GM12874 (cell line): Measurements from ENCODE around the gene TADA3.

Source experiments
- CTCF ChIP-seq: IDR thresholded peaks from 2 replicates; pipeline ENCODE4 v1.5.1; 2011; ENCODE audit warnings: low read depth, mild to moderate bottlenecking, control low read depth, low read length, moderate library complexity; ENCODE audit not compliant: insufficient read depth

The TADA3 gene

GRCh38 chr3:9765865-9766264 lies 26.4 kb downstream of the TADA3 start:
- no peak for TF ChIP-seq CTCF

- no peak for TF ChIP-seq CTCF
Measured at GRCh38 chr3:9762871-9763270, 29.4 kb downstream of the TADA3 start.

- no peak for TF ChIP-seq CTCF
Measured at GRCh38 chr3:9761919-9762318, 30.4 kb downstream of the TADA3 start.

DNA sequence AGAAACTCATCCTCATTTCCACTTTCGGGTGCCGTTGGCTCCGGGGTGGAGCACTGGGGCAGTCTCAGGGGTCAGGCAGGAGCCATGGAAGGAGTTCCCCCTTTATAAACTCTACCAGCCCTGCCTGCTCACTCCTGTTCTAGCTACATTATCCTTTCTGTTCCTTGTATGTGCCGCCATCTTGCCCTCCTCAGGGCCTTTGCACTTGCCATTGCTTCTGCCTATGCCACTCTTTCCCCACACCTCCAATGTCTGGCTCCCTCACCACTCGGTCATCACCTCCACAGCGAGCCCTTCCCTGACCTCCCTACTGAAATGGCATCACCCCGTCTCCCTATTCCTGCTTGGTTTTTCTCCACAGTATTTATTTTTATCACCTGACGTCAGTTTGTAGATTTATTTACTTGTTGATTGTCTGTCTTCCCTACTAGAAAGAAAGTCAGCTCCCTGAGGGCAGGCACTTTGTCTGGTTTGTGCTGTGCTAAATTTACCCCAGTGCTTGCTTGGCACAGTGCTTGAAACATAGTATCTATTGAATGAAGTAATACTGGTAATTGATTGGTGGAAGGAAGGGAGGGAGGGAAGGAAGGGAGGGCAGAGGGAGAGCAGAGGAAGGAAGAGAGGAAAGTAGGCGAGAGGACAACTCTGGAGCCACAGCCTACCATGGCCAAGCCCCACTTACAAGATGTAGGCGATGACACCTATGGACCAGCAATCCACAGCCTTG lies 31.3 kb downstream of the TADA3 start:
- no peak for TF ChIP-seq CTCF

- TF ChIP-seq CTCF = no peak
Measured at GRCh38 chr3:9757427-9757826, 34.8 kb downstream of the TADA3 start.

DNA sequence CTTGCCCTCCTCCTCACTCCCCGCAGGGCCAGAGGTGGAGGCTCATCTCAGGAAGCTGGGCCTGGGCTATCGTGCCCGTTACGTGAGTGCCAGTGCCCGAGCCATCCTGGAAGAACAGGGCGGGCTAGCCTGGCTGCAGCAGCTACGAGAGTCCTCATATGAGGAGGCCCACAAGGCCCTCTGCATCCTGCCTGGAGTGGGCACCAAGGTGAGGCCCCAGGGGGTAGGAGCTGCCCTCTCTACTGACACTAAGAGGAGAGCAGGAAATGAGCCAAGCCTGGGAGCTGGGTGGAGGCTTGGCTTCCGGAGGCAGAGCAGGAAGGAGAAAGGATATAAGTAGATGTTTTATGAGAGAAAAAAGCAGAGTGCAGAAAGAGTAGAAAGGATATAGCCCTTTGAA lies 37.6 kb downstream of the TADA3 start:
- no peak for TF ChIP-seq CTCF

GRCh38 chr3:9750556-9751411 lies 41.5 kb downstream of the TADA3 start:
- TF ChIP-seq CTCF = no peak
